Fibroblast of the aortic adventitia (primary cell): ENCODE results near the gene RAB40B. TPM values are rescaled to one million over a fixed set of nuclear protein-coding genes. Genes with fewer than 3 reads are reported as not detected.

ENCODE experiments used
- small RNA-seq: library from RNA; depleted of rRNA; stranded (forward); fragments of <200 nt; gene quantifications from one replicate; pipeline ENCODE3, GENCODE V24; 2012
- total RNA-seq: library from RNA; depleted of rRNA; stranded (reverse); fragments of >200 nt; gene quantifications from 2 replicates; pipeline ENCODE4 v1.2.3, GENCODE V29; 2012; ENCODE audit warnings: low replicate concordance

RAB40B gene
- total RNA-seq, 1 donor = 8.4 TPM

Small RNAs within 50 kb of the gene (small RNA-seq; reads per million reads assigned to genes)
- gene MIR4525 = not detected

Other genes starting within 250 kb of the RAB40B start
- 46.4 and 119 TPM in 2 replicates for gene CYBC1, start 247.9 kb downstream of the RAB40B start, total RNA-seq
- gene NARF, start 240.0 kb downstream of the RAB40B start, total RNA-seq = 27.9 and 35.0 TPM in 2 replicates
- 7.3 and 28.2 TPM in 2 replicates for gene FOXK2, start 179.0 kb downstream of the RAB40B start, total RNA-seq
- 32.0 and 47.0 TPM in 2 replicates for gene WDR45B, start 50.3 kb downstream of the RAB40B start, total RNA-seq
- 5.6 and 18.7 TPM in 2 replicates for gene FN3KRP, start 18.0 kb upstream of the RAB40B start, total RNA-seq
- 0.74 and 2.8 TPM in 2 replicates for gene FN3K, start 36.9 kb upstream of the RAB40B start, total RNA-seq
- gene TBCD, start 53.4 kb upstream of the RAB40B start, total RNA-seq = 39.5 and 80.3 TPM in 2 replicates
- gene ZNF750, start 141.3 kb upstream of the RAB40B start, total RNA-seq = 0.16 TPM in 1 of 2 replicates, not detected in the other